Left kidney (tissue), 8 donors: Measurements from ENCODE around the gene ANG. TPM values are rescaled to one million over a fixed set of nuclear protein-coding genes. Genes with fewer than 3 reads are reported as not detected.
"Not testable (repeated sequence)": the region's sequence is repeated elsewhere in the genome, so short reads cannot be mapped to it uniquely, and the experiment has no call there.

Experiments
- DNase-seq: peaks from one replicate; pipeline ENCODE4 v3.0.0-alpha.2; 2013
- long read RNA-seq, 8 donors: transcript quantifications; one replicate each; lab custom pipeline, GENCODE V29; 2026
- polyA plus RNA-seq: library from polyadenylated mRNA; unstranded; fragments of 120-200 nt; gene quantifications from one replicate; pipeline ENCODE4 v1.2.1, GENCODE V29; 2013; ENCODE audit not compliant: insufficient read length

Gene ANG
- 3.3 TPM for polyA plus RNA-seq
- long read RNA-seq, donor 1, partial matches to known transcripts: 0 of 1 reads
- long read RNA-seq, donor 1, other reads (novel, unspliced or antisense): 0 of 1 reads
- long read RNA-seq, donor 2, partial matches to known transcripts: 0 of 2 reads
- long read RNA-seq, donor 2, other reads (novel, unspliced or antisense): 0 of 2 reads
- long read RNA-seq, donor 3, partial matches to known transcripts: 0 of 1 reads
- long read RNA-seq, donor 3, other reads (novel, unspliced or antisense): 0 of 1 reads
- long read RNA-seq, donor 4, partial matches to known transcripts: 0 of 2 reads
- long read RNA-seq, donor 4, other reads (novel, unspliced or antisense): 0 of 2 reads
- long read RNA-seq, donor 5, partial matches to known transcripts: 0 of 2 reads
- long read RNA-seq, donor 5, other reads (novel, unspliced or antisense): 0 of 2 reads
- long read RNA-seq, donor 6, partial matches to known transcripts: 0 of 2 reads
- long read RNA-seq, donor 6, other reads (novel, unspliced or antisense): 0 of 2 reads
- long read RNA-seq, donor 7, transcript ANG-201 (2 exons, 1,222 nt): major isoform, 5 of 5 reads
- long read RNA-seq, donor 7, partial matches to known transcripts: 0 of 5 reads
- long read RNA-seq, donor 7, other reads (novel, unspliced or antisense): 0 of 5 reads
- long read RNA-seq, donor 8, partial matches to known transcripts: 0 of 1 reads
- long read RNA-seq, donor 8, other reads (novel, unspliced or antisense): 0 of 1 reads

GRCh38 chr14:20688167-20688839 lies at the start of gene ANG:
ANG (plus strand) TSS chr14:20688764; CDS start chr14:20693565, 4,801 bp downstream.
- no peak for DNase-seq

- no peak for DNase-seq
Observed at GRCh38 chr14:20641591-20641990, 47.0 kb upstream of the ANG start, which contains the start of gene OR6S1. OR6S1 (minus strand) TSS chr14:20641691; CDS start chr14:20641691, 0 bp downstream.

GRCh38 chr14:20642182-20642581 lies 46.4 kb upstream of the ANG start:
- no peak for DNase-seq

GRCh38 chr14:20642755-20643154 lies 45.8 kb upstream of the ANG start:
- not testable (repeated sequence) for DNase-seq

- DNase-seq: no peak
Observed at GRCh38 chr14:20644520-20644919, 44.0 kb upstream of the ANG start.

- DNase-seq: no peak
Observed at GRCh38 chr14:20645481-20645880, 43.1 kb upstream of the ANG start.

GRCh38 chr14:20652996-20653975 lies 35.3 kb upstream of the ANG start:
- no peak for DNase-seq

GRCh38 chr14:20655851-20656250 lies 32.7 kb upstream of the ANG start:
- DNase-seq: no peak

GRCh38 chr14:20656274-20656673 lies 32.3 kb upstream of the ANG start:
- DNase-seq: no peak

GRCh38 chr14:20657216-20658211 lies 31.1 kb upstream of the ANG start:
- no peak for DNase-seq

- DNase-seq: no peak
Observed at GRCh38 chr14:20658246-20658645, 30.3 kb upstream of the ANG start.

GRCh38 chr14:20659336-20659735 lies 29.2 kb upstream of the ANG start:
- no peak for DNase-seq

- DNase-seq: no peak
Observed at GRCh38 chr14:20659813-20660395, 28.7 kb upstream of the ANG start.

- DNase-seq: no peak
Observed at GRCh38 chr14:20661197-20661596, 27.4 kb upstream of the ANG start.

GRCh38 chr14:20662968-20663732 lies 25.4 kb upstream of the ANG start:
- DNase-seq: peak; percentile 51

GRCh38 chr14:20666400-20666961 lies 22.1 kb upstream of the ANG start:
- not testable (repeated sequence) for DNase-seq

GRCh38 chr14:20667957-20668356 lies 20.6 kb upstream of the ANG start:
- DNase-seq: no peak

GRCh38 chr14:20668969-20669368 lies 19.6 kb upstream of the ANG start:
- DNase-seq: no peak
